PFSK-1 (cell line): ENCODE data around the gene LRMDA.

Source experiments
- POLR2AphosphoS5 ChIP-seq: IDR thresholded peaks from 2 replicates; pipeline ENCODE4 v1.6.1; 2012; ENCODE audit warnings: low read depth, mild to moderate bottlenecking, control low read depth, low read length, moderate library complexity
- SIN3A ChIP-seq: IDR thresholded peaks from 2 replicates; pipeline ENCODE4 v1.6.1; 2012; ENCODE audit warnings: mild to moderate bottlenecking, low read length, moderate library complexity, borderline replicate concordance; ENCODE audit not compliant: insufficient read depth
- TAF1 ChIP-seq: IDR thresholded peaks from 2 replicates; pipeline ENCODE4 v1.6.1; 2012; ENCODE audit warnings: low read length, control low read depth, borderline replicate concordance; ENCODE audit not compliant: insufficient read depth
- TF ChIP-seq, protein P1 (sequence below), 2 experiments: IDR thresholded peaks; 2 replicates each; pipeline versions ENCODE4 v1.6.1 to v1.8.0; 2011 to 2012; ENCODE audit warnings: low read depth in 2 of 2, low read length in 2 of 2, control low read depth in 1 of 2, inconsistent platforms in 1 of 2, mild to moderate bottlenecking in 1 of 2, moderate library complexity in 1 of 2; ENCODE audit not compliant: insufficient read depth in 1 of 2

DNA sequence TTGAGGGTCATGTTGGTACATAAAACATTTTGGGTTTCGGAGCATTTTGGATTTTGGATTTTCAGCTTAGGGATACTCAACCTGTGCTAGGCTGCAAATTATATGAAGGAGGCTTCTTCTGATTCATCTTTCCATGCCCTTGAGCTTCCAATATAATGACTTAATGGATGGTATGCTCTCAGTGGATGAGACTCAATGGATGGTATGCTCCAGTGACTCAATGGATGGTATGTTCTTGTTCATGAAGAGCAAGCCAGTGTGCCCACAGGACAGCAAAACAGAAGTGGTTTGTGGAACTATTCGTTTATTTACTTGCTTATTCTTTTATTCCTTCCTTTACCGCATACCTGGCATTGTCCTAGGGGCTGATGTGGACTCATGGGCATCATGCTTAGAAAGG, 969.6 kb downstream of the LRMDA start:
- TF ChIP-seq SIN3A (no peak), TAF1 (no peak), POLR2AphosphoS5 (no peak)
- TF ChIP-seq, protein P1, sequence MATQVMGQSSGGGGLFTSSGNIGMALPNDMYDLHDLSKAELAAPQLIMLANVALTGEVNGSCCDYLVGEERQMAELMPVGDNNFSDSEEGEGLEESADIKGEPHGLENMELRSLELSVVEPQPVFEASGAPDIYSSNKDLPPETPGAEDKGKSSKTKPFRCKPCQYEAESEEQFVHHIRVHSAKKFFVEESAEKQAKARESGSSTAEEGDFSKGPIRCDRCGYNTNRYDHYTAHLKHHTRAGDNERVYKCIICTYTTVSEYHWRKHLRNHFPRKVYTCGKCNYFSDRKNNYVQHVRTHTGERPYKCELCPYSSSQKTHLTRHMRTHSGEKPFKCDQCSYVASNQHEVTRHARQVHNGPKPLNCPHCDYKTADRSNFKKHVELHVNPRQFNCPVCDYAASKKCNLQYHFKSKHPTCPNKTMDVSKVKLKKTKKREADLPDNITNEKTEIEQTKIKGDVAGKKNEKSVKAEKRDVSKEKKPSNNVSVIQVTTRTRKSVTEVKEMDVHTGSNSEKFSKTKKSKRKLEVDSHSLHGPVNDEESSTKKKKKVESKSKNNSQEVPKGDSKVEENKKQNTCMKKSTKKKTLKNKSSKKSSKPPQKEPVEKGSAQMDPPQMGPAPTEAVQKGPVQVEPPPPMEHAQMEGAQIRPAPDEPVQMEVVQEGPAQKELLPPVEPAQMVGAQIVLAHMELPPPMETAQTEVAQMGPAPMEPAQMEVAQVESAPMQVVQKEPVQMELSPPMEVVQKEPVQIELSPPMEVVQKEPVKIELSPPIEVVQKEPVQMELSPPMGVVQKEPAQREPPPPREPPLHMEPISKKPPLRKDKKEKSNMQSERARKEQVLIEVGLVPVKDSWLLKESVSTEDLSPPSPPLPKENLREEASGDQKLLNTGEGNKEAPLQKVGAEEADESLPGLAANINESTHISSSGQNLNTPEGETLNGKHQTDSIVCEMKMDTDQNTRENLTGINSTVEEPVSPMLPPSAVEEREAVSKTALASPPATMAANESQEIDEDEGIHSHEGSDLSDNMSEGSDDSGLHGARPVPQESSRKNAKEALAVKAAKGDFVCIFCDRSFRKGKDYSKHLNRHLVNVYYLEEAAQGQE (IDR thresholded peaks at IDR 0.05; ENCODE audit: insufficient read depth in 1 of 2, low read depth in 2 of 2, low read length in 2 of 2) = no peak
